ENCODE measurements around the gene INHBA.

INHBA gene

DNA sequence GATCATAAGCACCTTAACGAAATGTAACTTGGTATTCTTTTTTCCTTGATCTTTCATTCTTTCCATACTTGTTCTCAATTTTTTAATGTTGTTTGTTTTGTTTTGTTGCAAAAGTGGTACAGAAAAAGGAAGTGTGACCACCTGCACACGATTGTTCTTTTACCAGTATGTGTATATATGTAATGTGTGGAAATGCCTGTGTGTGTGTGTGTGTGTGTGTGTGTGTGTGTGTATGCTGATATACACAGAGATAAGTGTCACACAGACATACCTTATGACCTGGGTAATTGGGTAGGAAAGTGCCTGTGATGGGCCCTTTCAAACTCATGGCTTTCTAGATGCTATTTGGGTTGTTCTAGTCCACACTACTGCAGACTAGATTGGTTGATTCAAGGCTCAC is 14.0 kb downstream of the INHBA start:
- DNase-seq (ENCODE audit: low read depth), result no peak

- no peak for DNase-seq (ENCODE audit: low read depth)
These were observed 14.8 kb downstream of the INHBA start for GRCh38 chr7:41688012-41688625.

- no peak for DNase-seq (ENCODE audit: low read depth)
These were observed 17.2 kb downstream of the INHBA start for GRCh38 chr7:41685684-41686083.

DNA sequence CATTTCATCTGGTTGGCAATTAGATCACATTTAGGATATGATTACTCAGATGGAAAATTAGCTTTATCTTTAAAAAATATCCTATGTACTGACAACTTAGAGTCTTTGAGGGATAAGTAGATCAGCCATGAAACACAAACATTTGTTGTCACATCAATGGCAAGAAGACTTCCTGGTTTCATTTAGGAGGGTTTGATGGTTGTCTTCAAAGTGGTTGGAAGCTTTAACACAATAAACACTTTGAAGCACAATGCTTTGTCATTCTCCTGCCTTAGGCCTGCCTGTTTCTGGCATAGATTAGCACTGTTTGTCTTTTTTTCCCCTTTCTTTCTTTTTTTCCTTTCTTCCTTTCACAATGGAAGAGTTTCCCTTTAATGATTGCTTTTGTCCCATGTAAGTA is 20.5 kb downstream of the INHBA start:
- DNase-seq (ENCODE audit: low read depth), result no peak

- DNase-seq (ENCODE audit: low read depth), result no peak
These were observed 23.3 kb downstream of the INHBA start for GRCh38 chr7:41679566-41679965.

- DNase-seq (ENCODE audit: low read depth), result no peak
These were observed 28.3 kb downstream of the INHBA start for GRCh38 chr7:41674505-41675023.

GRCh38 chr7:41661596-41661995 is 41.3 kb downstream of the INHBA start:
- DNase-seq (ENCODE audit: low read depth), result no peak

- no peak for DNase-seq (ENCODE audit: low read depth)
These were observed 43.4 kb downstream of the INHBA start for GRCh38 chr7:41659539-41659938.

- peak; percentile 28 for DNase-seq (ENCODE audit: low read depth)
These were observed 46.5 kb downstream of the INHBA start for GRCh38 chr7:41656366-41656765.

DNA sequence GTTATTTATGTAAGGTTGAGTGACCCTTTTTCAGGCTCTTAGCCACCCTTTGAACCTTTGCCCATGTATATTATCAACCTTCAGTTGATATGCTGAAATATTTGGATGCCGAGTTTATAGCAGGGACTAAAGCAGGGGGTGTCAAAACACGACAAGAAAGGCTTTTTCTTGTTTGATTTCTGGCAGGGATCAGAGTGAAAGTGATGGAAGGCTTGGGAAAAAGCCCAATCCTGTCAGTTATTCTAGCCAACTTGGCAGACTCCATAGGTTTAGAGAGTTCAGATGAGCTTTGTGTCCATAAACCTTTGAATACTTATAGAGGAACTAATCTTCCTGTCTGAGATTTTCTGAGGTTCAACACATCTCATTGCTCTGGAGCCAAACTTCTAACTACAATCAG is 47.5 kb downstream of the INHBA start:
- DNase-seq (ENCODE audit: low read depth), result no peak

GRCh38 chr7:41652267-41652666 is 50.6 kb downstream of the INHBA start:
- DNase-seq (ENCODE audit: low read depth), result peak; percentile 64

GRCh38 chr7:41648501-41648900 is 54.4 kb downstream of the INHBA start:
- no peak for DNase-seq (ENCODE audit: low read depth)

GRCh38 chr7:41643616-41644015 is 59.3 kb downstream of the INHBA start:
- no peak for DNase-seq (ENCODE audit: low read depth)

DNA sequence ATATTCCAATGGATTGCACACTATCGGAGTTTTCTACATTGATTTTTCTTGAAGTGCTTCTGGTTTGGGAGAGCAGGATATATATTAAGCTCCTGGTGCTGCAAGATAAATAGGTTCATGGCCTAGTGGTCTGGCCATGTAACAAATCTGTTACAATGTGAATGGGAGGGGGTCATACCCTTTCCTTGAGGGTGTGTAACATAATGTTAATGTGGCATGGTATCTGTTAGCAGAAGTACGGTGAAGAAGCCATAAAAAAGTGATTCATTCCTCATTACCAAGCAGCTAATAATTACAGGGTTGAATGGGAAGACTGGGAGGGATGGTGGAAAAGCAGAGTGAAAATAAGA is 61.2 kb downstream of the INHBA start:
- no peak for DNase-seq (ENCODE audit: low read depth)

GRCh38 chr7:41641011-41641664 is 61.8 kb downstream of the INHBA start:
- DNase-seq (ENCODE audit: low read depth), result no peak

DNA sequence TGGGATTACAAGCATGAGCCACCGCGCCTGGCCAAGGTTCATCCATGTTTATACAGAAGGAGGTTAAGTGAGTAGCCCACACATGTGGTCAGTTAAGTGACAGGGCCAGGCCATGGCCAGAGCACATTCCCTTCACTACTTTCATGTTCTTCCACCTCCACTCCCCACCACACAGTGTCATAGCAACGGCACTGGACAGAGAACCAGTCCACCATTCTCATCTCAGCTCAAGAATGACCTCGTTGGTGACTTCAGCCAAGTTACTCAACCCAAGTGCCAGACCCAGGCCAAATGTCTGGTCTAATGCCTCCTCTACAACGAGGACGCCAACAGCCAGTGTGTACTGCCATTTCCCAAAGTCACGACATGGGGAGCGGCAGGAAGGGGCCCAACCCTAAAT is 62.4 kb downstream of the INHBA start:
- DNase-seq (ENCODE audit: low read depth), result no peak

DNA sequence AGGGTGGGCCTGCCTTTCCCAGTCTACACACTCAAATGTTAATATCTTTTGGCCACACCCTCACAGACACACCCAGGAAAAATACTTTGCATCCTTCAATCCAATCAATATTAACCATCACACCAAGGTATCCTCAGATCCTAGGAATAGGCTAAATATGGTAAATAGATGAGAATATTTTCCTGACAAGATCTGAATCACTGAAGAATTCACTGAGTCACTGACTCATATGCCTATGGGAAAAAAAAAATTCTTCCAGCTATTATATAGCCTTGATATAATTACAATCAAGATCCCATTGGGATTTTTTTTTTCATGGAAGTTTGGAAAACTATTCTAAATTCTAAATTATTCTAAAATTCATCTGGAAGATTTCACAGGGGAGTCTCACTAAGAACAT is 65.8 kb downstream of the INHBA start:
- DNase-seq (ENCODE audit: low read depth), result no peak

All from GM04503 (cell line).